Thymus (tissue), 11 donors: ENCODE measurements around the gene PPP2R1A. TPM values are rescaled to one million over a fixed set of nuclear protein-coding genes. Genes with fewer than 3 reads are reported as not detected.
"Not testable (repeated sequence)": the region's sequence is repeated elsewhere in the genome, so short reads cannot be mapped to it uniquely, and the experiment has no call there.

Experiments used
- DNase-seq, 9 donors: peaks; one replicate each; pipeline ENCODE4 v3.0.0-alpha.2; 2013; ENCODE audit warnings: low spot score in 9 of 9, low read depth in 6 of 9, missing footprints in 1 of 9
- H3K27ac ChIP-seq, 2 donors: one replicate each; pipeline ENCODE4 v1.5.1; 2013; ENCODE audit warnings: control low read depth in 1 of 2, low read depth in 1 of 2, low read length in 1 of 2, mild to moderate bottlenecking in 1 of 2, moderate library complexity in 1 of 2
- H3K27me3 ChIP-seq, 2 donors: one replicate each; pipeline ENCODE4 v1.5.1; 2013; ENCODE audit warnings: low read length in 1 of 2; ENCODE audit not compliant: control insufficient read depth in 2 of 2, insufficient read depth in 1 of 2
- H3K36me3 ChIP-seq, 2 donors: one replicate each; pipeline ENCODE4 v1.5.1; 2013; ENCODE audit warnings: low read length in 1 of 2, mild to moderate bottlenecking in 1 of 2, moderate library complexity in 1 of 2; ENCODE audit not compliant: control insufficient read depth in 2 of 2, insufficient read depth in 2 of 2
- H3K4me1 ChIP-seq, 2 donors: one replicate each; pipeline ENCODE4 v1.5.1; 2013; ENCODE audit warnings: low read length in 2 of 2; ENCODE audit not compliant: control insufficient read depth in 2 of 2, insufficient read depth in 2 of 2
- H3K4me3 ChIP-seq, 2 donors: one replicate each; pipeline ENCODE4 v1.5.1; 2013; ENCODE audit warnings: low read length in 2 of 2, control low read depth in 1 of 2, mild to moderate bottlenecking in 1 of 2
- H3K9me3 ChIP-seq, 2 donors: one replicate each; pipeline ENCODE4 v1.5.1; 2013; ENCODE audit warnings: low read length in 1 of 2, mild to moderate bottlenecking in 1 of 2; ENCODE audit not compliant: control insufficient read depth in 2 of 2, insufficient read depth in 1 of 2
- WGBS: extraction: QIAGEN DNeasy Blood & Tissue Kit; methylation state at CpG from one replicate; pipeline ENCODE4 v1.1.7; 2013; 5-methylcytosine and 5-hydroxymethylcytosine counted together
- polyA plus RNA-seq: library from polyadenylated mRNA; stranded (reverse); fragments of 200-250 nt; gene quantifications from one replicate; pipeline ENCODE4 v1.2.3, GENCODE V29; 2013
- total RNA-seq: library from RNA; stranded (reverse); fragments of 120-200 nt; gene quantifications from one replicate; pipeline ENCODE4 v1.2.4, GENCODE V29; 2013
- donor health status: healthy.

Gene PPP2R1A
- total and polyA plus RNA-seq, 2 donors, result 92.4 to 95.2 TPM

DNA sequence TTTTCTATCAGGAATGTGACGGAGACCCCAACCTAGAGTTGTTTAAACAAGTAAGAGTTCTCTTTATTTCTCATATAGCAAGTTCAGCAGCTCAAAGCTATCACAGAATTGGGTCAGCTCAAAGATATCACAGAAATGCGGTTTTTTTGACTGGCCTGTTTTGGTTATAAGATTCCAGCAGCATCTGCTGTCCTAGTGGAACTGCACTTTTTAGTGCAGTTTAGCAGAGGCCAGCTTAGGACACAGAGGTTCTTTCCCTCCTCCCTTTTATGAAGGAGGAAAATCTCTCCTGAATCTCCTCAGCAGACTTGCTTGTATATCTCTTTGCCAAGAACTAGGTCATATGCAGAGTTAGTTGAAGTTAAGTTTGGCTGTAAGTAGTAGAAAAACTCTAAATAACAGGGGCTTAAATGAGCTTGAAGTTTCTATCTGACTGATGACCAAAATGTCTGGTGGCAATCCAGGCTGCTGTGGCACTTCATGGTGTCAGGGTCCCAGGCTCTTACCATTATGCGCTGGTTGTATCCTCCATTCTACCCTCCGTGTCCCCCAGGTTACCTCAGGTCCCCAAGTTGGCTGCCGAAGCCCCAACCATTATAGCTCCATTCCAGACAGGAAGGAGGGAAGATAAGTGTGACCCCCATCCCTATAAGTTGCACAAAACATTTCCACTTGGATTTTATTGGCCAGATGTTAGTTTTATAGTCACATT is 6.6 kb downstream of the PPP2R1A start:
- Histone ChIP-seq H3K27ac (no peak overlapping the region), H3K9me3 (no peaks in the 10 kb centered on the region), H3K36me3 (peaks cover 32 to 33% of the 10 kb centered on the region in 2 donors), H3K4me3 (no peak overlapping the region), H3K4me1 (peaks cover 1 to 3% of the 10 kb centered on the region in 2 donors), H3K27me3 (no peaks in the 10 kb centered on the region)
- 97% methylated on average over 5 of the region's 5 CpGs for WGBS
- DNase-seq, result no peak

DNA sequence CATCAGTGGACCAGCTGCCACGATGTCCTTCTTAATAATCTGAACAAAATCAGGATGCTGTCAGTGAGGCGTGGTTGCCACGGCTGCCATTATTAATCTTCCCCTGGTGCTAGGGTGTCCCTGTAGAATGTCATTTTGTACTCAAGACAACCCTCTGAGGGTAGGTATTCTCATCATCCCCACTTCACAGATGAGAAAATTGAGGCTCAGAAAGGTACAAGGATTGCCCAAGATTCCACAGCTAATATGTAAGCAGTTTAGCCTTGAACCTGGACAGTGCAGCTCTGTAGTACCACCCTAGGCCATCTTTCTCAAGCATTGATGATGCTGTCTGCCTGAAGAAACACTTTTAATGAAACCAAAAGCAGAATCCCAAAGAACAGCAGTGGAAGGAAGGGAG is 8.1 kb downstream of the PPP2R1A start:
- no peak overlapping the region for H3K4me3 ChIP-seq
- no peaks in the 10 kb centered on the region for H3K9me3 ChIP-seq
- peaks cover 41 to 47% of the 10 kb centered on the region in 2 donors for H3K36me3 ChIP-seq
- H3K4me1 ChIP-seq, result no peaks in the 10 kb centered on the region
- WGBS, result 98% methylated on average over 3 of the region's 3 CpGs
- H3K27me3 ChIP-seq, result no peaks in the 10 kb centered on the region
- DNase-seq, result no peak
- no peak overlapping the region for H3K27ac ChIP-seq

DNA sequence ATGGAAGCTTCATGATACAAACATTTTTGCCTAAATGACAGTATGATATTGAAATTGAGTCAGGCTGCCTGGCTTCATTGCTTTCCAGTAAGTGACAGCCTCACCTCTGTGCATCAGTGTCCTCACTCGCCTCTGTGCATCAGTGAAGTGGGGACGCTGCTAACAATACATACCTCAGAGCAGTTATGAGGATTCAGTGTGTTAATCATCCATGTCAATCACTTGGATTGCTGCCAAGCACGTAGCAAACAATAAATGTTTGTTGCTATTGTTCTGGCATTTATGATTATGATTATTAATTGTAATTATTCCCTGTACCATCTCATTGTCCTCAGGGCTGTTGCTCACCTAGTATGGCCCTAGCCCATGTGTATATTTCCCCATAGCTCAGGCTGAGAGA is 8.8 kb downstream of the PPP2R1A start:
- Histone ChIP-seq H3K36me3 (peaks cover 44 to 54% of the 10 kb centered on the region in 2 donors), H3K4me1 (no peaks in the 10 kb centered on the region), H3K27ac (no peak overlapping the region), H3K9me3 (no peaks in the 10 kb centered on the region), H3K27me3 (no peaks in the 10 kb centered on the region), H3K4me3 (no peak overlapping the region)
- no peak for DNase-seq
- 91% methylated on average over 3 of the region's 3 CpGs for WGBS

DNA sequence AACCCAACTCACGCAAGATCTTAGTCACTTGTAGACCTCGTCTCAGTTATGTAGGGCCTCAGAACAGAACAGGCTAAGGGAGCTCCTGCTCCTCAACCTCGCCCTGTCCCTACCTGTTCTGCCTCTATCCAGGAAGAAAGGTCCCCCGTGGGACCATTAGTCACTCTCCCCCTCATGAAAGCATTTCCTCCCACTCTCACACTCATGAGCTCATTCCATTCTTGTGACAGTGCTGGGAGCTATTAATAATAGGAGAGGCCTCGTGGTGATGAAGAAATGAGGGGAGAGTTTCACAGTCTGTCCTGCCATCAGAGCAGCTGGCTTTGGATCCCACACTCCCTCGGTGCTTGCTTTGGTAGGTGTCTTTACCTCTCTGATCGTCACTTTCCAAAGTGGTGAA is 10.2 kb downstream of the PPP2R1A start:
- Histone ChIP-seq H3K4me1 (no peaks in the 10 kb centered on the region), H3K27me3 (no peaks in the 10 kb centered on the region), H3K9me3 (no peaks in the 10 kb centered on the region), H3K36me3 (peaks cover 57 to 61% of the 10 kb centered on the region in 2 donors), H3K27ac (no peak overlapping the region), H3K4me3 (no peak overlapping the region)
- no peak for DNase-seq
- 92% methylated on average over 7 of the region's 7 CpGs for WGBS

DNA sequence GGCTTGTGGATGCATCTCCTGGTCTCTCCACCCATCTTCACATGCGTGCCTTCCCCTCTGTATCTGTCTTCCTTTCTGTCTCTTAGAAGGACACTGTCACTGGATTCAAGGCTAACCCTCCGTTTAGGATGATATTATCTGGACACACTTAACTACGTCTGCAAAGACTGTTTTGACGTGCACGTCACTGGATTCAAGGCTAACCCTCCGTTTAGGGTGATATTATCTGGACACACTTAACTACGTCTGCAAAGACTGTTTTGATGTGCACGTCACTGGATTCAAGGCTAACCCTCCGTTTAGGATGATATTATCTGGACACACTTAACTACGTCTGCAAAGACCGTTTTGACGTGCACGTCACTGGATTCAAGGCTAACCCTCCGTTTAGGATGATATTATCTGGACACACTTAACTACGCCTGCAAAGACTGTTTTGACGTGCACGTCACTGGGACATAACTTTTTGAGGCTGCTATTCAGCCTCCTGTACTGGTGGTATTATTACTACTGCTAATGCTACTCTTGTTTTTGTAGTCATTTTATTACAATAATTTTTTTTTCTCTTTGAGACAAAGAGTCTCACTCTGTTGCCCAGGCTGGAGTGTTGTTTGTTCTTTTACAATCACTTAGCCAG is 11.0 kb downstream of the PPP2R1A start:
- H3K27ac ChIP-seq, H3K4me3 ChIP-seq, H3K4me1 ChIP-seq, H3K9me3 ChIP-seq, H3K27me3 ChIP-seq, DNase-seq: not testable (repeated sequence)
- H3K36me3 ChIP-seq, result peaks cover 63 to 69% of the 10 kb centered on the region in 2 donors
- 96% methylated on average over 17 of the region's 17 CpGs for WGBS

DNA sequence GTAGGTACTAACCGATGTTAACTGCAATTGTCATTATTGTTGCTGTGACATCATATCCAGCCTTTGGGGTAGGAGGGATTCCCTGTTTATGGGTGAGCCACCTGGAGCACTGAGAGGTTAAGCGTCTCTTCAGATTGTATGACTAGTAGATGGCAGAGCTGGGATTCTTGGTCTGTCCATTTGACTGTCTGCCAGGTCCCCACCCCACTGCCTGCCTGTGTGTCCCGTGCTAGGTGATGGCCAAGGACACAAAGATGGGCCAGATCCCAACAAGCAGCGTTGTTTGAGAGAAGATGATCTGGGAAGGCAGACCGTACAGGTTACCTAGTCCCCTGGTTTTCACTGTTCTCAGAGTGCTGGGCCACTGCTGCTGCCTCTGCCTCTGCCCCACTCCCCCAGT is 16.6 kb downstream of the PPP2R1A start:
- no peak overlapping the region for H3K4me3 ChIP-seq
- H3K27ac ChIP-seq, result no peak overlapping the region
- H3K36me3 ChIP-seq, result peaks cover 82 to 90% of the 10 kb centered on the region in 2 donors
- H3K9me3 ChIP-seq, result peaks cover 0 to 4% of the 10 kb centered on the region in 2 donors
- DNase-seq, result no peak
- WGBS, result 98% methylated on average over 5 of the region's 5 CpGs
- no peaks in the 10 kb centered on the region for H3K27me3 ChIP-seq
- H3K4me1 ChIP-seq, result no peaks in the 10 kb centered on the region

DNA sequence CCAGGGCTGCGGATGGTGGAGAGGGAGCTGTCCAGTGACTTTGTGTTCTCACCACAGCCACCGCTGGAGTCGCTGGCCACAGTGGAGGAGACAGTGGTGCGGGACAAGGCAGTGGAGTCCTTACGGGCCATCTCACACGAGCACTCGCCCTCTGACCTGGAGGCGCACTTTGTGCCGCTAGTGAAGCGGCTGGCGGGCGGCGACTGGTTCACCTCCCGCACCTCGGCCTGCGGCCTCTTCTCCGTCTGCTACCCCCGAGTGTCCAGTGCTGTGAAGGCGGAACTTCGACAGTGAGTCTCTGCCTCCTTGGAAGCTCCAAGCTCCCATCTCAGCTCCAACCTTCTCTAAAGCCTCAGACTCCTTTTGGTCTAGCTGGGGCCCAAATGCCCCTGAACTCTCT is 21.4 kb downstream of the PPP2R1A start:
- Histone ChIP-seq H3K4me1 (no peaks in the 10 kb centered on the region), H3K9me3 (peaks cover 0 to 2% of the 10 kb centered on the region in 2 donors), H3K4me3 (no peak overlapping the region), H3K27me3 (no peaks in the 10 kb centered on the region), H3K36me3 (peaks cover 77 to 90% of the 10 kb centered on the region in 2 donors), H3K27ac (no peak overlapping the region)
- over 99% methylated on average over 20 of the region's 20 CpGs for WGBS
- no peak for DNase-seq

DNA sequence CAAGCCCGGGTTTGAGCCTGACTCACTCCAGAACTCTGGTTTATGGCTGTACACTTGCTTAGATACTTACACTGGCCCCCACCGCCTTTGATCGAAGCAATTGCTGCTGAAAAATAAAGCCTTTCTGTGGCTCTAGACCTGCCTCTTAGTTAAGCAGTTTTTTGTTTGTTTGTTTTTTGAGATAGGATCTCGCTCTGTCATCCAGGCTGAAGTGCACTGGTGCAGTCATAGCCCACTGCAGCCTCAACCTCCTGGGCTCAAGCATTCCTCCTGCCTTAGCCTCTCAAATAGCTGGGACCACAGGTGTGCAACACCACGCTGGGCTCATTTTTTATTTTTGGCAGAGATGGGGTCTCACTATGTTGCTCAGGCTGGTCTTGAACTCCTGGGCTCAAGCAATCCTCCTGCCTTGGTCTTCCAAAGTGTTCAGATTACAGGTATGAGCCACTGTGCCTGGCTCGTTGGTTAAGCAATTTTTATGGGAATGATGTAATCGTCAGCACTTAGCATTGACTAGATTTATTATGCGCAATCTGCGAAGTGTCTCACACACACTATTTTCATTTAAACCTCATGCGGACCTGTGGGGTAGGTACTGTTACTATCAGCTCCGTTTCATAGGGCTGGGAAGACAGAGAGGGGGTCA is 22.2 kb downstream of the PPP2R1A start:
- Histone ChIP-seq H3K36me3 (peaks cover 73 to 91% of the 10 kb centered on the region in 2 donors), H3K27ac (no peak overlapping the region), H3K4me1 (no peaks in the 10 kb centered on the region), H3K27me3 (no peaks in the 10 kb centered on the region), H3K9me3 (peaks cover 0 to 2% of the 10 kb centered on the region in 2 donors), H3K4me3 (no peak overlapping the region)
- DNase-seq, result no peak
- WGBS, result 97% methylated on average over 11 of the region's 11 CpGs

DNA sequence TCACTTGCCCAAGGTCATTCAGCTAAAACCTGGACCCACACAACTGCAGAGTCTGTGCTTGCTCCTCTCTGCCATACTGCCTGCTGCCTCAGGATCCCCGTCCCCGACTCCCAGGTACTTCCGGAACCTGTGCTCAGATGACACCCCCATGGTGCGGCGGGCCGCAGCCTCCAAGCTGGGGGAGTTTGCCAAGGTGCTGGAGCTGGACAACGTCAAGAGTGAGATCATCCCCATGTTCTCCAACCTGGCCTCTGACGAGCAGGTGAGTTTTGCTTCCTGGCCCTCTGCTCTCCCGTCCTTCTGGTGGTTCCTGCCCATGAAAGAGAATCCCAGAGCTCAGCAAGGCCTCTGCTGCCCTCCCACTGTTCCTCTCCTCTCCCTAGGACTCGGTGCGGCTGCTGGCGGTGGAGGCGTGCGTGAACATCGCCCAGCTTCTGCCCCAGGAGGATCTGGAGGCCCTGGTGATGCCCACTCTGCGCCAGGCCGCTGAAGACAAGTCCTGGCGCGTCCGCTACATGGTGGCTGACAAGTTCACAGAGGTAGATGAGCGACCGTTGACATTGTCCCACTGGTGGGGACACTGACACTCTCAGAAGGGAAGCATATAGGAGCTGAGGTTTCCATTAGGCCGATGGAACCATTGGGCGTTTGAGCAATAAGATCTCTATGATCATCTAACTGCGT is 22.9 kb downstream of the PPP2R1A start:
- 98% methylated on average over 25 of the region's 25 CpGs for WGBS

More for the DNA sequence above, 22.9 kb downstream of the PPP2R1A start:
- Histone ChIP-seq H3K27ac (no peak overlapping the region), H3K27me3 (no peaks in the 10 kb centered on the region), H3K36me3 (peaks cover 72 to 91% of the 10 kb centered on the region in 2 donors), H3K4me3 (no peak overlapping the region), H3K9me3 (no peaks in the 10 kb centered on the region), H3K4me1 (no peaks in the 10 kb centered on the region)
- DNase-seq, result no peak
